ENCODE measurements around the gene DOCK2. TPM values are rescaled to one million over a fixed set of nuclear protein-coding genes. Genes with fewer than 3 reads are reported as not detected.
"Not testable (repeated sequence)": the region's sequence is repeated elsewhere in the genome, so short reads cannot be mapped to it uniquely, and the experiment has no call there.

Gene DOCK2
- total RNA-seq, 6 donors from 2014 or later = 46.7 to 150 (median 73.8) TPM

DNA sequence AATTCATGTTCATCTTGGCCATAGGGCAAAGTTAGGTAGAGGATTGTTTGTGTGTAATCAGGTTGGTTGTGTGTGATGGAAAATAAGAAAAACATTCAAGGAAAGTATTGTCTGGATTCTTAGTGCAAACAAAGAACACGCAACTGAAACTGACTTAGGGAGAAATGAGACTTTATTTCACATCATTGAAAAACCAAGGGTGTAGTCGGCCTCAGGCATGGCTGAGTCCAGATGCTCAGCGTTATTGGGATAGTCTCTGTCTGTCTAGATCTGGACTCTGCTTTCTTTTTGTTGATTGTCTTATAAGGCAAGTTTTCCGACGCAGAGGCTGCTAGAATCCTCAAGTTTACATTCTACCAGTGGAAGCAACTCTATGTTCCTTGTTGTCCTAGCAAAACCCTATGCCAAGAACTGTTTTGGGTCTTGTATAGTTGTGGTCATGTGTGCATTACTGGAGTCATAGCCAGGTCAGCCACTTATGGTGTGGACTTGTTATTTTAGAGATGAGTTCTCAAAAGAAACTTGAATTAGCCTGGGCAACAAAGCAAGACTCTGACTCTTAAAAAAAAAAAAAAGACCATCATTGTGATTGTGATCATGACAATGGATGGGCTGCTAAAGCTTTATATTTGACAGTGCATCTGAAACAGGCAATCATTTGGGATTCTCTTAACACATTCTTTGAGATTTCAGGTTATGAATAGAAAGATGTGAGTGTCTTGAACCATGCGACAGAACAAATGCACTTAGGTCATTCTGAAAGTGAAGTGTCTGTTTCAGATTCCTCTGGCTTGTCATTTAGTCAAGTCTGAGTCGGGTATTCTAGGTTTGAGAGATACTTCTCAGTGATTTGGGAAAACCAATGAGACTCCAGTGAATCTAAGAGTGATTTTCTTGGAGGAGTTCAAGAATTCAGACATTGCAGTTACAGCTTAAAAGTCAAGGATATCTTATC is 82.6 kb downstream of the DOCK2 start:
- ATAC-seq (ENCODE audit: low FRiP score in 2 of 2) = no peak
- Histone ChIP-seq H3K36me3 (no peaks in the 10 kb centered on the region), H3K4me1 (peaks cover 0 to 10% (median 1%) of the 10 kb centered on the region in 4 donors), H3K4me3 (no peak overlapping the region), H3K27ac (no peak overlapping the region), H3K27me3 (no peaks in the 10 kb centered on the region), H3K9me3 (no peaks in the 10 kb centered on the region)
- TF ChIP-seq EP300 (IDR thresholded peaks at IDR 0.05) = no peak
- TF ChIP-seq, protein P1, sequence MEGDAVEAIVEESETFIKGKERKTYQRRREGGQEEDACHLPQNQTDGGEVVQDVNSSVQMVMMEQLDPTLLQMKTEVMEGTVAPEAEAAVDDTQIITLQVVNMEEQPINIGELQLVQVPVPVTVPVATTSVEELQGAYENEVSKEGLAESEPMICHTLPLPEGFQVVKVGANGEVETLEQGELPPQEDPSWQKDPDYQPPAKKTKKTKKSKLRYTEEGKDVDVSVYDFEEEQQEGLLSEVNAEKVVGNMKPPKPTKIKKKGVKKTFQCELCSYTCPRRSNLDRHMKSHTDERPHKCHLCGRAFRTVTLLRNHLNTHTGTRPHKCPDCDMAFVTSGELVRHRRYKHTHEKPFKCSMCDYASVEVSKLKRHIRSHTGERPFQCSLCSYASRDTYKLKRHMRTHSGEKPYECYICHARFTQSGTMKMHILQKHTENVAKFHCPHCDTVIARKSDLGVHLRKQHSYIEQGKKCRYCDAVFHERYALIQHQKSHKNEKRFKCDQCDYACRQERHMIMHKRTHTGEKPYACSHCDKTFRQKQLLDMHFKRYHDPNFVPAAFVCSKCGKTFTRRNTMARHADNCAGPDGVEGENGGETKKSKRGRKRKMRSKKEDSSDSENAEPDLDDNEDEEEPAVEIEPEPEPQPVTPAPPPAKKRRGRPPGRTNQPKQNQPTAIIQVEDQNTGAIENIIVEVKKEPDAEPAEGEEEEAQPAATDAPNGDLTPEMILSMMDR (IDR thresholded peaks at IDR 0.05) = no peak
- TF ChIP-seq POLR2A (IDR thresholded peaks at IDR 0.05) = no peak
- WGBS, 2 donors = 67 to 81% methylated on average over 7 of the region's 7 CpGs
- DNase-seq = no peak

DNA sequence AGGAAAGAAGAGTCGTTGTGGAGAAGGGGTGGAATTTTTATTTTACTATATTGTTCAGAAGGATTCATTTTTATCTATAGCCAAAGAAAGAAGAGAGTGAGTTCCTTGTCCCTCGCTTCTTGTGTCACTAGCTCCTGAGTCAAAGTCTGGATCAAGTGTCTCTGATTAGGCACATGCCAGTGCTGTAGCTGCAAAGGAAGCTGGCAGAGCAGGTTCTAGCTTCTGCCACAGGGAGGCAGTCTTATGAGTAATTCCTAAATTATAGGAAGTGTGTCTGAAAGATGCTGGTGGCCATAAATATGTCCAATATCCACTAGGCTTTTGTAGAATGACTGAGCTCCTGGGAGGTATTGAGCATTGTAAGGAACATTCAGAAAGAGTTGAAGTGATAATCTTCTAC is 84.7 kb downstream of the DOCK2 start:
- Histone ChIP-seq H3K4me3 (no peak overlapping the region), H3K27me3 (no peaks in the 10 kb centered on the region), H3K27ac (no peak overlapping the region), H3K9me3 (no peaks in the 10 kb centered on the region), H3K36me3 (no peaks in the 10 kb centered on the region), H3K4me1 (peaks cover 0 to 7% (median under 1%) of the 10 kb centered on the region in 4 donors)
- TF ChIP-seq POLR2A (IDR thresholded peaks at IDR 0.05) = no peak
- TF ChIP-seq EP300 (IDR thresholded peaks at IDR 0.05) = no peak
- TF ChIP-seq, protein P1 (IDR thresholded peaks at IDR 0.05) = no peak
- TF ChIP-seq POLR2AphosphoS5 (IDR thresholded peaks at IDR 0.05) = no peak
- WGBS, 2 donors = 70 to 86% methylated on average over 2 of the region's 2 CpGs
- no peak for DNase-seq
- no peak for ATAC-seq (ENCODE audit: low FRiP score in 2 of 2)

DNA sequence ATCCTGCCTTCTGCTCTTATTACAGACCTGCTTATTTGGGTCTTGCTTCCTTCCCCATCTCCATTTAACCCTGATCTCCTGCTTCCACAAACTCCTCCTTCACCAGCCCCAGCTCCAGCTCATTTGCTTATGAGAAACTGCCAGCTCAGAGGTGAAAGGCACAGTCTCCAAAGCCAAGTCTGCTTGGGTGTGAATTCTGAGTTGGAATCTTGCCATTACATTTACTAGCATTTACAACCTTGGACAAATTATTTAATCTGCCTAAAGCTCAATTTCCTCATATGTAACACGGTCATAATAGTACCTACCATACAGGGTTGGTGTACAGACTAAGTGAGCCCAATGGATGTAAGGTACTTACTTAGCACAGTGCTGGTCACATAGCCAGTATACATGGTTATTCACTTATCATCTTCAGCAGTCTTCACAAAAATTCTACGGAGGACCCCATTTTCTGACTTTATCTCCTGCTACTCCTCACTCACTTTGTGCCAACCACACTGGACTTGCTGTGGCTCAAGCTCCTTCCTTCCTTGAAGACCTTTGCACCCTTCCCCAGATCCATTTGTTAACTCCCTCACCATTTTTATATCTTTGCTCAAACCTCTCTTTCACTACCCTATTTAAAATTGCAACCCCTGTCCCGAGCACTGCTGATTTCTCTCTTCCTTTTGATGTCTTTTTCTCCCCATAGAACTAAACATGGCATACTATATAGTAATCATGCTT is 86.2 kb downstream of the DOCK2 start:
- ATAC-seq (ENCODE audit: low FRiP score in 2 of 2) = no peak
- 80 to 83% methylated on average over 3 of the region's 3 CpGs for WGBS, 2 donors

DNA sequence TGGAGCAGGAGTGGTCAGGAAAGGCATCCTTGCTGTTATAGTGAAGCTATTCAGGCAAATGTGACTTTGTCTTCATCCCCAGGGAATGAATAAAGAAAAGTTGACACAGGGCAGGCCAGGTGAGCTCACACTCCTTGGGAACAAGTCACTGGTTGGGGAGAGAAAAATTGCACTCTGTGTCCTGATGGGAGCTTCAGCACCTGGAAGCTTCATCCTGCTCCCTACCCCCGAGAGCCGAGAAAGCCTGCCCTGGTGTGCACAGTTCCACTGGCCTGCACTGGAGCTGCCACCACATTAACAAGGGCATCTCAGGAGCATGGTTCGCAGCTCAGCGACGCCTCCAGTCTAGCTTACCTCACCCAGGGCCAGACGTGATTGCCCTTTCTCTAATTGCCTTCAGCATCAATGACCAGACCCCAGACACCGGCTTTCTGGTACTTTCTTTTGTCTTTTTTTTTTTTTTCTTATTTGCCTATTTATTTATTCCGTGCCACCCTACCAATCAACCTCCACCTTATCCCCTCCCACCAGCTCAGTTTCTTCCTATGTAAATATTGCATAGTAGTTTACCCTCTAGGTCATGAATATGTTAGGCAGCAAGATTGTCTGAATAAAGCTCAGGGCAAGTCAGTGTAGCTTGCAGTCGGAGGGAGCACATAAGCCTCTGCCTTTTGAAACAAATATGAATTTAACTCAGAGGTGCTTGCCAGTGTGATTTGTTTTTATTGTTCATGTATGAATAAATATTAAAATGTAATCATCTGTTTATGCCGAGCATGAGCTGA is 87.4 kb downstream of the DOCK2 start:
- no peak overlapping the region for H3K4me3 ChIP-seq
- H3K36me3 ChIP-seq = no peaks in the 10 kb centered on the region
- ATAC-seq (ENCODE audit: low FRiP score in 2 of 2) (no peak), DNase-seq (no peak)
- 77 to 84% methylated on average over 10 of the region's 10 CpGs for WGBS, 2 donors
- H3K27ac ChIP-seq = no peak overlapping the region
- no peaks in the 10 kb centered on the region for H3K4me1 ChIP-seq
- H3K27me3 ChIP-seq = no peaks in the 10 kb centered on the region
- TF ChIP-seq, protein P1 (IDR thresholded peaks at IDR 0.05) = no peak
- TF ChIP-seq POLR2AphosphoS5 (IDR thresholded peaks at IDR 0.05) (no peak), EP300 (IDR thresholded peaks at IDR 0.05) (no peak), POLR2A (IDR thresholded peaks at IDR 0.05) (no peak)
- no peaks in the 10 kb centered on the region for H3K9me3 ChIP-seq

More for the DNA sequence above, 86.2 kb downstream of the DOCK2 start:
- Histone ChIP-seq H3K4me1 (no peaks in the 10 kb centered on the region), H3K27ac (no peak overlapping the region), H3K36me3 (no peaks in the 10 kb centered on the region), H3K9me3 (no peaks in the 10 kb centered on the region), H3K4me3 (no peak overlapping the region), H3K27me3 (no peaks in the 10 kb centered on the region)
- DNase-seq = no peak
- no peak for TF ChIP-seq EP300 (IDR thresholded peaks at IDR 0.05)
- no peak for TF ChIP-seq POLR2A (IDR thresholded peaks at IDR 0.05)
- TF ChIP-seq POLR2AphosphoS5 (IDR thresholded peaks at IDR 0.05) = no peak
- TF ChIP-seq, protein P1 (IDR thresholded peaks at IDR 0.05) = no peak

DNA sequence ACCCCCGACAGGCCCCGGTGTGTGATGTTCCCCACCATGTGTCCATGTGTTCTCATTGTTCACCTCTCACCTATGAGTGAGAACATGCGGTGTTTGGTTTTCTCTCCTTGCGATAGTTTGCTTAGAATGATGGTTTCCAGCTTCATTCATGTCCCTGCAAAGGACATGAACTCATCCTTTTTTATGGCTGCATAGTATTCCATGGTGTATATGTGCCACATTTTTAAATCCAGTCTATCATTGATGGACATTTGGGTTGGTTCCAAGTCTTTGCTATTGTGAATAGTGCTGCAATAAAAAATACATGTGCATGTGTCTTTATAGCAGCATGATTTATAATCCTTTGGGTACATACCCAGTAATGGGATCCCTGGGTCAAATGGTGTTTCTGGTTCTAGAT is 88.6 kb downstream of the DOCK2 start:
- H3K36me3 ChIP-seq; H3K27me3 ChIP-seq; H3K4me3 ChIP-seq; DNase-seq; H3K4me1 ChIP-seq; ATAC-seq (ENCODE audit: low FRiP score in 2 of 2); H3K9me3 ChIP-seq; H3K27ac ChIP-seq: not testable (repeated sequence)
- WGBS, 2 donors = 95 to 97% methylated on average over 4 of the region's 4 CpGs

All from upper lobe of left lung (tissue), 6 donors.